NCI-H460 (cell line): ENCODE measurements around the gene CLK3. TPM values are rescaled to one million over a fixed set of nuclear protein-coding genes. Genes with fewer than 3 reads are reported as not detected.
A peak's percentile ranks its signal among the peaks of the same experiment; 100 is the strongest.
"Not testable (repeated sequence)": the region's sequence is repeated elsewhere in the genome, so short reads cannot be mapped to it uniquely, and the experiment has no call there.

Experiments used
- DNase-seq: peaks from one replicate; pipeline ENCODE4 v3.0.0-alpha.2; 2016; ENCODE audit warnings: low read depth; ENCODE audit errors: extremely low read depth
- total RNA-seq: library from RNA; depleted of rRNA; stranded (reverse); fragments of >200 nt; shearing (Covaris generic); gene quantifications from 2 replicates; pipeline ENCODE4 v1.2.3, GENCODE V29; 2014

CLK3 gene
- total RNA-seq, 1 experiment from 2014 or later, result 49.8 TPM

DNA sequence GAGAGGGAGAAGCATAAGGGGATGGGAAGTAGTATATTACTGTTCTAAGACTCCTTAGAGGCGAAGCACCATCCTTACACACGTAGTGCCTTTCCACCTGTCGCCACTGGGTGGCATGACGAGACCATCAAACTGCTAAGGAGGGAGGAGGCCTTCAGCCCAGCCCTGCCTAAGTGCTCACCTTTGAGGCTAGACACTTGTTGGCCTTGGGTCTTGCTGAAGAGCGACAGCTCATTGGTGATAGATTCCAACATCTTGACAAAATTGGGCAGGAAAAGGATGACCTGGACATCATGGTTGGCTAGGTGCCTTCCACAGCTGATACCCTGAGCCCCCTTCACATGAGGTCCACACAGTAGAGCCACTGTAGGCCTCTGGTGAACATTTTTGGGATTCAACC, 19.6 kb downstream of the CLK3 start:
- peak; percentile 75 for DNase-seq

DNA sequence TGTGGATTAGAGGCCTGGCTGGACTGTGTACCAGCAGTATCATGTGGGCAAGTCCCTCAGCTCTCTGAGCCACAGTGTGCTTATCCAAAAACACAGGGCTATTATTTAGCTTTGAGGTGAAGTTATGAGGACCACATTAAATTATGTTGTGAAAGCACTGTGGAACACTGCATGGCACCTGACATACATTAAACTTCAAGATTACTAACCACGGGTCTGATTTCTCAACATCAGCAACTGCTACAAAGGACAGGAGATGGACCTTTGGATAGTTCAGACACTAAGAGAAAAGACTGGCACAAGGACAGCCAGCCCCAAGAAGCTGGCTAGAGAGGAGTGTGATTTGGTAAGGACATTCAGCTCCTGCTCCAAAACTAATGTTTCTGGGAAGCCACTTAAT, 21.3 kb downstream of the CLK3 start:
- DNase-seq, result no peak

DNA sequence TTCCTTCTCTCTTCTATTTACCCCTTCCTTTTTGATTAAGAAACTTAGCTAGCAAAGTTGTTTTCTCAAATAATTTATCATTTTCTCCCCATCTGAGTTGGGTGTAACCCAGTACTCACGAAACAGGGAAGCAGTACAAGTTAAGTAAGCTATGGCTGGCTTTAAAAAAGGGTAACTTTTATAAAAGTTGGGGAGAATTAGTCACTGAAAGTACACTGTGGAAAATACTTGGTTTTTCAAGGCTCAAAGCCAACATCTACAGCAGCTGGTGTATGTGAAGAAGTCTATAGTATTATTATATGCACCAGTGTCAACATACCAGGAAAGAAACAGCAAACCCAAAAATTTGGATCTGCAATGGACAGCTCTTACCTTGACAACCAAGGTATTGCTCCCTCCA, 25.5 kb downstream of the CLK3 start:
- DNase-seq, result no peak

DNA sequence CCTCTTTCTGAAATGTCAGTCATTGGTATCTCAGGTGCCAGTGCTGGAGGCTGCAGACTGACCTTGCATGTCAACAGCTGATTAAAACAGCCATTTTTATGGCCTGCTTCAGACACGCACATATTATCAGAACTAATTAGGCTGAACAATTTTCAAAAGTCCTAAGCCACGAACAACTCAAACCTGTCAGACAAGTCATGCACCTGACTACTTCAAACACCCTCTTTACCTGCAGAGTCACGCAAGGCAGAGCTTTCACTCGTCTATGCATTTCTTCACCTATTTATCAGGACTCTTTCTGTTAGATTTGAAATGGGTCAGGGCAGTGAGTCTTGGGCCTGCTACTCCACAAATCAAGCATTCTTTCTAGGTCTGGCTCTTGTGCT, 26.7 kb downstream of the CLK3 start:
- no peak for DNase-seq

DNA sequence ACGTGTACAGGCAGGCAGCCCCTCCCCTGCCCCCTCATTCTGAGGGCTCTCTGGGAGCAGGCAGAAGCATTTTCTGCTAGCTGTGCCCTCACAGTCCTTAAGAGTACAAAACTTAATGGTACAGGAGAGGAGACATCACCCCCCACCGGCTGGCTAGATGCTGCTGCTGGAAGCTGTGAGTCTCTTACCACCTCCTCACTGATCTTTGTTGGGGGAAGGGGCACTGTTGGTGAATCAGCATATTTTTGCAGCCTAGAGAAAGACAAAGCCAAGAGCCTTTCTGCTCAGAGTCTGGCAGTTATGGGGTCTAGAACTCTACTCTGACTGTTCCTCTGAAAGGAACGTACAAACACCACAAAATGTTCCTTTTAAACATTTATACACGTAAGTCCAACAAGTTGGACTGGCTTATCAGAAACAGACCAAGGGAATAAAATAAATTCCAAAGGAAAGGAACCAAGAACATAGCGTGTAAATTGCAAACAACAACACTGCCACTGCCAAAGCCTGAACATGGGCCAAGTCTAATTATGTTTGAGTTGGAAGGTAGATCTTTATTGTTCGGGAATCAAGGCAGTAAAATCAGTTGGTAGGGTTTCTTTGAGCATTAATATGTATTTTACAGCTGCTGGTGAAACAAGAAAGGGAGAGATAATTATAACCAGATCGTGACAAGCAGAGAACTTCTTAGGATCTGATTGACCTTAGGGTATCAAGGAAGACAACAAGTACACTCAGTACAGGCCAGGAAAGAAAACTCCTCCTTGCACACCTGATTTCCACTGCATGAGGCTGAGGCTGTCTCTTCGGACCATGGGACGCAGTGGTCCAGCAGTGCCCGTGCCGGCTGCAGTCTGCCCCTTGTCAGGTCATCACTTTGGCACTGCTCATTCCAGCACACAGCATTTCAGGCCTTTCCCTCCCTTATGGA, 27.4 kb downstream of the CLK3 start:
- no peak for DNase-seq

DNA sequence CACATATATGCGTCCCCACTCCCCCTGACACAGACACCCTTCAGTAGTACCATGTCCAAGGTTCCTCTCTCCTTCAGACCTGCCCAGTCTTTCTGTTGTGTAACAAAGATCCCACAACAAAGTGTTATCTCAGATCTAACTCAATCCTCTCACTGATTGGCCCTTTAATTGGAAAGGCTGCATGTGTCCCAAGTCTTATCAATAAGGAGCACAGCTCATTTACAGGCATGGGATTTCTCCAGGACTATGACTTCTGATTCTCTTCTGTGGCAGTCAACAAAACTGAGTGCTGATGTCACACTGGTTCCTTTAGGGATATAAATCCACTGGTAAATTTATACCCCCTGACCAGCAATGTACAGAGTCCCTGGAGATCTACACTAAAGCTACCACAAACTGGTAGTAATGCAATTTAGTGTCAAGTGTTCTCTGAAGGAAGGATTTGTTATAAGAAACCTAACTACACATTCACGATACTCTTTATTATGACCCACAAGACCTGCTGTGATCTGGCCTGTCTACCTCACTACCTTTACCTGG, 28.1 kb downstream of the CLK3 start:
- no peak for DNase-seq

DNA sequence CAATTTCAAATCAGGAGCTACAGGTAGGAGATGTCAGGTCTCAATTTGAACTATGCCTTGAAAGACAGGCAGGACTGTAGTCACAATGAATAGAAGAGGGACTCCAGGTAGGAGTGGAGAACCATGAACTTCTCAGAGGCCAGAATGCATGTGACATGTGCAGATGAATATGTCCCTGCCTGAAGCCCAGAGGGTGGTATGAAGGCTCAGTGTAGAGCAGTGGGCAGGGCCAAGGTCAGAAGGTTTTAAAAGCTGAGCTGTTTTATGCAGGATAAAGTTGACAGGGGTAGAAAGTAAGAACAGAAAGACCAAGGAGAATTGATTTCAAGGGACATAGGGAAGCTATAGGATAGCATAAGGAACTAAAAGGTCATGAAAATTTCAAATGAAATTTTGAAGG, 30.8 kb downstream of the CLK3 start:
- DNase-seq, result no peak

DNA sequence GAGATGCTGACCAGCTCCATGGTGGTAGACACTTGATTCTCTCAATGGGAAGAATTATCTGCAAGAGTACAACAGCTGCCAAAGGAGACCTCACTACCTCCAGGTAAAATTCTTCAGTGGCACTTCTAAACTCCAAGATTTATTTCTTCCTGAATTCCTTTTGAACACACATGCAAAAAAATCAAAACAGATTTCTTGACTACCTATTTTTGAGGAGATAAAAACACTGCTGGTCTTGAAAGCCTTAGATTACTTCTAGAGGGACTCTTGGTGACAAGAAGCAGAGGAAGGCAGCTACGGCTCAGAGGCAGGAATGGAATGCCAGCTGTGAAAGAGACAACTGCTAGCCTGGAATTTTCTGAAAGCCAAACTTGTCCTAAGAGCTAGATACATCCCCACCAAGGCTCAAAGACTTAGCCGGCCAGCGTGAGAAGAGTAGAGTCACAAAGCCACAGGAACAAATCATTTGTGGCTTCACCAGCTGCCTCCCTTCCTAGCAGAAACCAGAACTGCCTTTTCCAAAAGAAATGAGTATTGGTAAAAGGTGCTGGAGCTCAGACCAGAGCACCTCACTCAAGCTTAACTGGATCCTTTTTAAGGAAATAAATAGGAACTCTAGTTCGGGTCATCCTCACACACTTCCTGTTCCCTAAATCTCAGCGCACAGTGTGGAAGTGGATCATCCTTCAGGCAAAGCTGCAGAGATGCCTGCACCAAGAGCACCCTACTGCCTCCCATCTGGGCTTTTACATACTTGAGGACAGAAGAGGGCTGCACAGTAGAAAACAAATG, 32.6 kb downstream of the CLK3 start:
- no peak for DNase-seq

DNA sequence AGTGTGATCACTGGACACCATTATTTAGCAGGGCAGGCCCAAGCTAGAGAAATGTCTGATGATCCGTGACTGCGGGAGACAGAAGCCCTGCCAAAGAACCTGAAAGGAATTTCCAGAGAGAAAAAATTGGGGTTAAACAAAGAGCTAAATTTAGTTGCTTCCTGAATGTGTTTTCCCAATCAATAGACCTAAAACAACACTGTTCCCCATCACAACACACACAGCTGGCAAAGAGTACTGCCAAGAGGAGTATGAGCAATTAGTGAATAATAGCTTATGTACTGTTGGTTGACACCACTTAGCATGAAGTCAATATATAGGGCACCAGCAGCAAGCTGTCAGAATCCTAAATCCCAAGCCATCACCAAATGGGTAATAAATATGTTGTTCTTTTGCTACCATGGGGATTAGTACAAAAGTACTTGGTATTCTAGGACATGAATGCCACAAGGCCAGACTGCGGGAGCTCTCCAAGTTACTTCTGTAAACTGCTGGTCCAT, 35.7 kb downstream of the CLK3 start:
- no peak for DNase-seq

DNA sequence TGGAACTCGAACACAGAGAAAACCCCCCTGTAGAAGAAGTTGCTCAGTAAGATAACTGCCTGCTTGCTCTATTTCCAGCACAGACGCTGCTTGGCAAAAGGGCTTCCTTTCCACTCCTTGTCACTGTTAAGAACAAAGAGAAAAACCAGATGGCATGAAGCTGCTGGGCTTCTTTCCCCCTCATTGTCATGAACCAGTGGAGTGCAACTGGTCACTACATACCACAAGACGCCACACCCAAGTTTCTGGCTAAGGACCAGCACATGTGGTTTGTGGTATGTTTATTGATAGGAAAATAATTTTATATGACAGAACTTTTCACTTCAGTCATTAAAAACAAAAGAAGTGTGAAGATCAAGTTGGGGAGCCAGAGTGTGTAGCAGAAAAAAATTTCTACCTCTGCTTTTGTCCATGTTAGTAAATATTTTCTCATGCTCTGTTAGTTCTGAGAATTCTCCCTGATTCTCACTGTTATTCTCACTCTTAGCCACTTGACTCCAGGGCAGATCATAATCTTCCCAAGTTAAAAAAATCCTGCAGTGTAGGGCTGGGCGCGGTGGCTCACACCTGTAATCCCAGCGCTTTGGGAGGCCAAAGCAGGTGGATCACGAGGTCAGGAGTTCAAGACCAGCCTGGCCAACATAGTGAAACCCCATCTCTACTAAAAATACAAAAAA, 37.9 kb downstream of the CLK3 start:
- DNase-seq, result no peak

DNA sequence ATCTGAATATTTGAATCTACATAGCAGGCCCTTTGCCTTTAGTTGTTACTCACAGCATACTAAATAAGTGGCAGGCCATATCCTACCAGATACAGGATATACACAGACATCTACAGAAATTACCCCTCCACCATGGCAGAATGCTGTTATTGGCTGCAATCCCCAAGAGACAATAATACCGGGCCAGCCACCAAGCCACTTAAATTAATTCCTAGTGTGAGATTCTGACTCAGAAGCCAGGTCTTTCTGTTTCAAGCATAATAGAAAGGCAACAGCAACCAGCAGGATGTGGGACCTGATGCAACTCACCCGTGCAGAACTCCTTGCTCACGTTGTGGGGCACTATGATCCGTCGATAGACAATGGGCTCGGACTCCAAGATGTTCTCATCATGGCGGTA, 39.8 kb downstream of the CLK3 start:
- DNase-seq, result no peak

DNA sequence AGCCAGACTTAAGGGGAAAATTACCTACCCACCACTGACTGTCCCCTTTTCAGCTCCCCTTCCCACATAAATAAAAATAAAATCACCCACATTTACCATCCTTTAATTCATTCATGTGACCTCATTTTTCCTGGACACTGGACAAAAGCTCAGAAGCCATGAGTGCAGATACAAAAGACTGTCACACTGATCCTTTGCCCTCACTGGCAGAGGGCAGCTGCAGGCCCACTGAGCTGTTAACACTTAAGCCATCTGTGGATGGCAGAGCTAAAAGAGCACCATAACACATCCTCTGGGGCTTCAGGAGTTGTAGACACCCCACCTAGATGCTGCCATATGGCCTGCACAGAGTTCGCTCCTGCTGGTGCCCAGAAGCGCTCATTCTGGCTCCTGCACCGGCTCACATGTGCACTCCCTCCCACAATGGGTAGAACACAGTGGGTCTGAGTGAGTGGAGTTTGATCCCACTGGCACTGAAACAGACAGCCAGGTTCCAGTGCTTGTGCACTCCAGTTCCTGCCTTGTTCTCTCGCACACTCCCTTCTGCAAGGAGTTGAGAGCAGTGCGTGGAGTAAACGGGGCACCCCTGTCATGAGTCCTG, 41.4 kb downstream of the CLK3 start:
- DNase-seq, result no peak

DNA sequence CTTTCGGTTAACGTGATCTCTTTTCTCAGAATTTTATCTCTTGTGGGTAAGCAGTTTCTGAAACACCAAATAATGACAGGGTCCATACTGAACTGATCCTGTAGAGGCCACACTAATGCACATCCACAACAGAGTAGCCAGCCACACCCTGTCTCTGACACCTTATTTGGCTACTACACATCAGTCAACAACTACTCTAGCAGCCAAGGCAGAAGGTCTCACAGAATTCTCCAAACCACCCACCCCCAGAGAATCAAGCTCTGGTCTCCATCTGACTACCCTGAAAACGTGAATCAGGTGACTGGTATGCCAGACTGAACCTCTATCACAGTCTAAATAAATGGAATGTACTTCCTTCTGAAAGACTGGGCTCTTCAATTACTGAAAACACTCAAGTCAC, 42.2 kb downstream of the CLK3 start:
- no peak for DNase-seq

DNA sequence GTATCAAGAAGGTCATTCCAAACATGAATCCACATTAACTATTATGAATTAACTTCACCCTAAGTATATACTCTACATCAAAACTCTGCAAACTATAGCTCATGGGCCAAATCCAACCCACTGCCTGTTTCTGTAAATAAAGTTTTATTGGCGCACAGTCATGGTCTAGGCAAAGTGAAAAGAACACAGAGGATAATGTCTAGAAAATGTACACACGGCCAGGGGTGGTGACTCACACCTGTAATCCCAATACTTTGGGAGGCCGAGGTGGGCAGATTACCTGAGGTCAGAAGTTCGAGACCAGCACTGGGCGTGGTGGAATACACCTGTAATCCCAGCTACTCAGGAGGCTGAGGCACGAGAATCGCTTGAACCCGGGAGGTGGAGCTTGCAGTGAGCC, 45.6 kb downstream of the CLK3 start:
- not testable (repeated sequence) for DNase-seq

DNA sequence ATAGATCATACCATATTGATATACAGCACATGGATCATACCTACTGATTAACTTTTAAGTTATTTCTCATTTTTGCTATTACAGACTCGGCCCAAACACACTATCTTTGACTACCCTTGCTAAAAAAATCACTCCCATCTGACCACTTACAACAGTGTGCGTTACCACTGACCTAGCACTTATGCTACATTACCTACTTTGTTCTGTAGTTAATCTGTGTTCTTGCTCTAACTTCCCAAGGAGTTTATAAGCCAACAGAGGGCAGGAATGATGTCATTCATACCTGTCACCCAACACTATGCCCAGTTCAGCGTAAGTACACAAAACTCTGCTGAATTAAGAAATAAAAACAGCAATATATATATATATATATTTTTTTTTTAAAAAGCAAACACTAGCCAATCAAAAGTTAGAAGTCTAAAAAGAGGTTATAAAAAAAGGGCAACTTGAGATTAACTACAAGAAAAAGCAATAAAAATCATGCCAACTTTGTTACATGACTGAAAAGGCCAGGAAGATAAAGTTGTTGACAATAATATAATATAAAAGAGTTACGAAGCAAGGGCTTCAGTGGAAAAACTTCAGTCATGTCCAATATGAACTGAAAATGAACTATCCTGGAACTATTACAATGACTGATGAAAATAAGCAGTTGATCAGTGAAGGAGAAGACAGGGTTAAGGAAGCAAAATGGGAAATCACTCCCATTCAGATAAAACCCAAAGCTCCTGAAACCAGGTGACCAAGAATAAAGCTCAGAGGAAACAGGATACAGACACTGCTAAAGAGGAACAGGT, 46.6 kb downstream of the CLK3 start:
- DNase-seq, result no peak

DNA sequence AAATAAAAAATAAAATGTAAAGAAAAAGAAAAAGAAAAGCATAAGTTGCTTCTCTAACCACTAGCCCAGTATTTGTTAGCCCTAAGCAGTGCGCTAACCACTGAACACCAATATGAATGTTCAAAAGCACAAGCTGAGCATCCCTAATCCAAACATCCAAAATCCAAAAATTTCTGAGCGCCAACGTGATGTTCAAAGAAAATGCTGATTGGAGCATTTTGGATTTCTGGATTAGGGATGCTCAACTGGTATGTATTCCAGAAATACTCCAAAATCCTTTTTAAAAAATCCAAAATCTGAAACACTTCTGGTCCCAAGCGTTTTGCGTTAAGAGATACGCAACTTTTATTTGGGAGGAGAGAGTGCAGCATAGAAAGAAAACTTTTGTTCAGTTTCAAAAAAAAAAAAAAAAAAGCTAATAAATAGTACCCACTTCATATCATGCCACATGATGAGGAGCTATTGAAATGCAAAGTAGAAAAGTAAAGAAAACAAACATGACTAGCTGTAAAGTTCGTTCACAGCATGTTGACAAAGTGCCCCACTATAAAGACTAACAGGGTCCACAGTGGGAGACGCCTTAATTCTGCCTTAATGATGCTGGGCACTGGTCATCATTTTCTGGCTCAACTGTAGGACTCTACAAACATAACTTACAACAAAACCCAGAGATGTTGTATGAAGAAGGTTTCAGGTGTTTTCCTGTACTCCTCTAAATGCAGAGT, 47.8 kb downstream of the CLK3 start:
- DNase-seq, result no peak

DNA sequence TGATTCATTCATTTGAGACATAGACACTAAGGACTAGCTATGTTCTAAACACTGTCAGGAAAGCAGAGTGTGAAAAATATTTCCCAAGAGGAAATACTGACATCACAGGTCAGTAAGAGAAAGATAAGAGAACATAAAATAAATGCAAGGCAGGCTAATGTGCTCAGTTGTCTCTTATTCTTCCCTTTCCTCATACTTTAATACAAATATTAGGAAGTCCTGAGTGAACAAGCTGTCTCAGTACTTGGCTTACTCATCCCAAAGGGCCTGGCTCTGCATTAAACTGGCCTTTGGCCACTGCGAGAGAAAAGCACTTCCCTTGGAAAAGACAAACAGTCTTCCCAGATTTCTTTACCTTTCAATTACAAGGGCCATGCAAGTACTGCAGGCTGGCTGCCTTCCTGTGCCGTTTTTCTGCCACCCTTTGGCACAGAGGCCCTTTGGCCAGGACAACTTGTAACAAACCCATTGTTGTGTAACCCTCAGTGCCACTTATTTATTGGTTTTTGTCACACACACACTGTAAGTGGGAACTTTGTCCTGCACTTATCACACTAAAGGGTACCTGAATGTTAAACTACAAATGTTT, 48.5 kb downstream of the CLK3 start:
- no peak for DNase-seq

DNA sequence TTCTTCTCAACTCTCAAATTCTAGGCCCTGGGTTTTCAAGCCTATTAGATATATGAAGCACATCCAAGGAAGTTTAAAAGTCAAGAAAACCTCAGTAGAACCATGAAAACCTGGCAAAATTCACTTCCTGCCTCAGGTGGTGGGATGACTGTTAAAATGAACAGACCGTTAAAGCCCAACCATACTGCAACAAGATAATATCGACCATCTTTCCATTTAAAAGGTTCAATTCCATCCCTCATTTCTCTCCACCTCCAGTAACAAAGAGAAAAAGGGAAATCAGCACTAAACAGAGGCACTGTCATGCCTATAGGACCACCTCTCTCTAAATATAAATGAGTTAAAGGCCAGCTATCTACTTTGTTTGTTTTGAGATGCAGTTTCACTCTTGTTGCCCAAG, 49.0 kb downstream of the CLK3 start:
- no peak for DNase-seq

DNA sequence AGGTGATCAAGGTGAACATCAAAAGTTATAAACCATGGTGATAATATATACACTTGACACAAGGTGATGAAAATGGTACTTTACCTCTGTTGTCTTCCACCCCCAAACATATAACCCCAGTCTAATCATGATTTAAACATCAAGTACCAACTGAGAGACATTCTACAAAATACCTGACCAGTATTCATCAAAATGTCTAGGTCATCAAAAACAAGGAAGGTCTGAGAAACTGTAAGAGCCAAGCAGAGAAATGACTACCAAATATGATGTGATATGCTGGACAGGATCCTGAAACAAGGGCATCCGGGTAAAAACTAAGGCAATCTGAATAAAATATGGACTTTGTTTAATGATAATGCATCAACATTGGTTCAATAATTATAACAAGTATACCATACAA, 52.3 kb downstream of the CLK3 start:
- DNase-seq, result no peak
